Globus pallidus (tissue), 1 donor: ENCODE data around the gene RASGRP1.

Source experiments
- DNase-seq: peaks from one replicate; pipeline ENCODE4 v3.0.0-alpha.2; 2015; ENCODE audit warnings: low spot score

RASGRP1 gene

DNA sequence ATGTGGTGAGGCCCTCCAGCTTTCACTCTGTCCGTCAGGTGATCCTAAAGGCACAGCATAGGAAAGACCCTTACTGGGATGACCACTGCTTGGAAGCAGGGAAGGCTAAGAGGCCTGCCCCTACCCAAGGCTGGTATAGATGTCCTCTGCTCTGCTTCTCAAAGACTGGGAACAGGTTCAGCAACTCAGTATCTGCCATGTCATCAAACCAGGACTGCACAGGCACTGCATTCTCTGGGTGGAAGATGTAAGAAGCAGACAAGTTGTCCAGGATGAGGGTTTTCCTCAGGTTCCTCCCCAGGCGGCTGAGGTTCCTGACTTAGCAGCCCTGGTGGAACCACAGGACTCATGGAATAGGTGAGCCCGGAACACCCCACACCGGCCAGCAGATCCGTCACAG, 106.0 kb downstream of the RASGRP1 start:
- no peak for DNase-seq

DNA sequence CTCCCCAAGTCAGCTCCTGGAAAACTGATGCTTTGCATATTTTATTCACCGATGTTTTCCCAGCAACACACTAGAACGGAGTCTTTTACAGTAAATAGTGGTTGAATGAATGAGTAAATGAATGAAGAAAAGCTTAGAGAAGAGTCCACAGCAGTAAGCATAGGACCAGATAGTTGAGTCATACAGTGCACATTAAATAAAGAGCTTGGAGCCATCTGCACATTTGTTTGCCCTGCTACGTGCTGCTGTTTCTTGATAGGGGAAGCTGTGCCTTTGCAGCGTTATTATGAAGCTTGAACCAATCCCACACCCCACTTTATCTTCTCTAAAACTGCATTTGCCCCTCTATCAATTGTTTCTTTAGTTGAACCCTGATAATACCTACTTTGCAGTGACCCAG, 109.5 kb downstream of the RASGRP1 start:
- no peak for DNase-seq

DNA sequence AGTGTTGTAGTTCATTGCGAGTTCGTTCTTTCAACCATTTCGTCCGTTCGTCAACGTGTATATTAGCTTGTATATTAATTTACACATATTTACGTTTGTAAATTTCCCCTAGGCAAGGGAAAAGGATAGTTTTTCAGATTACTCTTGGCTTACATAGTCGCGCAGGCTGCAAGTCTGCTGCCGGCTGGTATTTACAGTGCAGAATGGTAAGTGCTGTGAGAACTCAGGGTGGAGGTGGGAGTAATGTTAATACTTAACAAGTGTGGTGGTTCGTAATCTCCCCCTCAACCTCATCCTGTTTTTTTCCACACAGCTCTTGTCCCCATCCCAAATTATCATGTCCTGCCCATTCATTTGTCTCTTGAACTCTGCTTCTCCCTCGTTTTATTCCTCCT, 109.9 kb downstream of the RASGRP1 start:
- no peak for DNase-seq

DNA sequence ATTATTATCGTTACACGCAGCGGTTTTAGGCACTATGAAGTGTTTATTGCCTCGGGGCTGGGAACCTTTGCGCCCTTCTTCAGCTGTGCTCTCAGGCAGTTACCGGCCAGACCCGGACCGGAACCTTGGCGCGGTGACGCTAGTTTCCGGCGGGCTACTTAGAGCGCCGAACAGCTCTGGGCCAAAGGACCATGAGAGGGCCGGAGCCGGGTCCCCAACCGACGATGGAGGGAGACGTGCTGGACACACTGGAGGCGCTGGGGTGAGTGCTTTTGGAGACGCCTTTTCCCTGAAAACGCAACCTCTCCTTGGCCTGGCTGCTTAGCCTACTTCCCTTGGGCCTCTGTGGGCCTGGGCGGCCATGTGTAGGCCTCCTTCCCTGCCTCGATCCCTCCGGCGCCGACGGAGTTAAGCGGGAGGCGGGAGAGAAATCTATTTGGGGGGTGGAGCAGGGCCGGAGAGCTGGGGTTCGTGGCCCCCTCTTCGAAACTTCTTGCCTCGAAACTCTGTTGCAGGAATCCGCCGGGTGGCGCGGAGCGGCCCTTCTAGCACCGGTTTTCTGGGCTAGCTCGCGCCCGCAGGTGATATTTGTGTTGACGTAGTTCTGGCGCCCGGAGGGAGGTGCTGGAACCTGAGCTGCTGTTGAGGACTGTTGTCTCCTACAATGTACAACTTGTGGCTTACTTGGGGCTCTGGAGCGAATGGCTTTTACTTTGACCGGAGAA, 110.5 kb downstream of the RASGRP1 start, which contains the start of gene FAM98B:
Gene FAM98B, plus strand, starts transcription at position 157 of the 725 bp plus-strand sequence. Its CDS starts 35 bp downstream, at position 192.
- DNase-seq: peak; percentile 86

DNA sequence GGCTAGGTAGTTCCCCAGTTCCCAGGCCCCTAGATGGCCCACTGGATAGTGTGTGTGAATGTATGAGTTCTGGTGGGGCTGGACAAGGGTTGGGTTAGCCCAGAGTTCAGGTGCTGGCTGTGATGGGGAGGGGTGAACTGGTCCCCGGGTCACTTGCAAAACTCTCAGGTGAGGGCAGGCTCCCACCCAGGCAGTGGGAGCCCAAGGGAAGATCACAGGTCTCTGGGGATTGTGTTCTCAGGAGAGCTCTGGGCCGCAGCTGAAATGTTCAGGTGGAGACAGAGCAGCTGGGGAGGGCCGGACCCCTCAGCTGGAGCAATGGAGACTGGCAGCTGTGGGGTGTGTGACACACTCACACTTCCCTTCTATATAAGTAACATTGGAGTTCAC, 123.5 kb downstream of the RASGRP1 start:
- no peak for DNase-seq

DNA sequence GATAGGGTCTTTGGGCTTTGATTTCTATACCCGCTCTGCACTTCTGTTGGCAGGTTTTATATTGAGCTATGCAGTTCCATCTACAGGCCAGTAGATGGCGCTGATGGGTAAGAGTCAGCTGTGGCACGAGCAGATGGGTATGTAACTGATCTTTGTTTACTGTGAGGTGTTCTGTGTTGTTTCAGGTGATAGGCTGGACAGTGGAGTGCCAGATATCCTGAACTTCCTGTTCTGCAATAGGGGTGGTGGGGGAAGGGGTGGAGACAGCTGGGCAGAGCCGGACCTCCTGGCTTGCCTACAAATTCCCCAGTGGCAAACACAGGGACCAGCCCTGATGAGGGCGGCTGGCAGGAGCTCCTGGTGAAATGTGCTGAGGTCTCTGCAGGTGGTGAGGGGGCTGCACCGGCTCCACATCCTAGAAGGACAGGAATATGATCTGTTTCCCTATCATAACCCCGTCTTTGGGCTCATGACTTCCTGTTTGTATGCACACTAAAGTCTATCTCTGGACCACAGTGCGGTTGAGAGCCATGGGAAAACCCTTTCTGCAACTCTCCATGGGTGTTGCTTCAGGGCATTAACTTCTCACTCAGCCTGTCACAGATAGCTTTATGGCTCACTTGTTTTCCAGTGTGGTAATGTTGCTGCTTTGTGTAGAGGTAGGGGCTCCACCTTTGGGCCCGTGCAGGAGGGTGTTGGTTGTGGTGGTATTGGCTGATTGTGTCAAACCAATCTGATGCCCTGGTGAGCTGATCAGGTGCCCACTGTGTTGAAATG, 124.1 kb downstream of the RASGRP1 start:
- DNase-seq: peak; percentile 49
